HG03354 (cell line): Measurements from ENCODE around the gene SF3B4.
A peak's percentile ranks its signal among the peaks of the same experiment; 100 is the strongest.
"Not testable (repeated sequence)": the region's sequence is repeated elsewhere in the genome, so short reads cannot be mapped to it uniquely, and the experiment has no call there.

Experiments used
- ATAC-seq: cut with Tn5 transposase; IDR thresholded peaks from one replicate; pipeline ENCODE4 v1.9.1; 2021; ENCODE audit warnings: mild to moderate bottlenecking; ENCODE audit not compliant: unreplicated experiment, poor library complexity, severe bottlenecking

Gene SF3B4

GRCh38 chr1:149927563-149928400 lies at the start of gene SF3B4:
TSS of gene SF3B4 (minus strand) at chr1:149927803. CDS start at chr1:149927759, 44 bp downstream.
- ATAC-seq = peak; percentile 96

DNA sequence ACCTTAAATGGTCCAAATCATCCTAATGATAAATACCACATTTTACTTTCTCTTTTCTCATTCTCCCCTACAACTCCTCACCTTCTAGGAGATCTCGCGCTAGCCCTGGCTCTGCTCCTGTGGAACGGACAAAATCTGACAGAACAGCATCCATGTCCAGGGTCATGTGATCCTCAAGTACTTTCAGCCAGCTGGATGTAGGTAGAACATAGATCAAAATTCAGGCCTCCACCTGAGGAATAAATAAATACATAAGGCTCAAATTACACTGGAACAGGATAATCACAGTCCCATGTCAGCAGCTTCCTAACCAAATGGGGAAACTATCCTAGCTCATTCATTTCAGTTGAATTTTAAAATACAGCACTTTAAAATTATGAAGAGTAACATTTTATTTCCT lies 49.7 kb upstream of the SF3B4 start:
- no peak for ATAC-seq

DNA sequence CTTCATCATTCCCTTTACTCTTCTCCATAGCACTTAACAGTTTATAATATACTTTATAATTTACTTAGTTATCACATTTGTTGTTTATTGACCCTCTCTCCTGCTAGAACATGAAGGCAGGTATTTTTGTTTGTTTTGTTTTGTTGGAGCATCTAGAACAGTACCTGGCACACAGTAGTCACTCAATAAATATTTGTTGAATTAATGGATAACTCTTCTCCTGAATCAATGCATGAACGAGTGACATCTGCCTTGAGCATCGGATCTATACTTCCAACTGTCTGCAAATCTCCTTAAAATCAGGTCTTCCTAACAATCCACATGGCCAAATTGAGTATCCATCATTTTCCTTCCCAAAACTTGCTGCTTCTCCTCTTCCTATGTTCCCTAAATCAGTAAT lies 44.9 kb upstream of the SF3B4 start:
- ATAC-seq = no peak

GRCh38 chr1:149967646-149968045 lies 40.0 kb upstream of the SF3B4 start:
- ATAC-seq = no peak

DNA sequence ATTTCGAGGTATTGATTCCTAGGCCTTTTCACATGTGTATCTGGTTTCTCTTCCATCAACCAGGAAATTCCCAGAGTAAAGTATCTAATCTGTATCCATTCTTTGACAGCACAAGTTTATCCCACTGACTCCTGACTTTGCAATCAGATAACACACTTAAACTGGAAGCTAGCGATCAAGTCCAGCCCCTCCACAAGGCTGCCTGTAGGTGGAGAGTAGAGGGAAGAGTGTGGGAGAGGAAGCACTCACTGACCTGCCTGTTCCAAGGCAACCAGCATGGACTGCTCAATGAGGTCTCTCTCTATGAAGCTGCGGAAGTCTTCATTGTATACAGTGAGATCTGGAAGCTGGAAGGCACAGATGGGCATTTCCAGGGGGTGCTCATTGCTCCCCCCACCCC lies 39.4 kb upstream of the SF3B4 start:
- ATAC-seq = no peak

- ATAC-seq = no peak
These were observed 38.8 kb upstream of the SF3B4 start for GRCh38 chr1:149966405-149966804.

GRCh38 chr1:149965440-149965839 lies 37.8 kb upstream of the SF3B4 start:
- no peak for ATAC-seq

- no peak for ATAC-seq
These were observed 35.8 kb upstream of the SF3B4 start for GRCh38 chr1:149963358-149963757.

DNA sequence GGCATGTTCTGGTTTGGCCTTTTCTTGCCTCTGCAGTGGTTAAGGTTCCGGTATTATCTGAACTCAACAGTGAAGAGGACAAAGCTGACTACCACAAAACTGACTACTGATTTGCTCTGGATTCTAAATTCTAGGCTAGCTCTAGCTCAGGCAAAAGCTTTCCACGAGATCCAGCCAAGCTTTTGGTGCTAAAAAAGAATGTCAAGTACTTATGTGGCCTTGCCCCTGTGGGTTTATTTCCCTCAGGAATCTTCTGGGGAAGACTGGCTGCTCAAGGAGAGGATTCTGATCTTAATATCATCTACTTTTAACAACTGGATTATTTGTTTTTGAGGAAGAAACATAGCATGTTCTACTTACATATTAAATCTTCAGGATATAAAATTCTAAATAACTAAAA lies 35.1 kb upstream of the SF3B4 start:
- no peak for ATAC-seq

- ATAC-seq = no peak
These were observed 34.5 kb upstream of the SF3B4 start for GRCh38 chr1:149962039-149962647.

DNA sequence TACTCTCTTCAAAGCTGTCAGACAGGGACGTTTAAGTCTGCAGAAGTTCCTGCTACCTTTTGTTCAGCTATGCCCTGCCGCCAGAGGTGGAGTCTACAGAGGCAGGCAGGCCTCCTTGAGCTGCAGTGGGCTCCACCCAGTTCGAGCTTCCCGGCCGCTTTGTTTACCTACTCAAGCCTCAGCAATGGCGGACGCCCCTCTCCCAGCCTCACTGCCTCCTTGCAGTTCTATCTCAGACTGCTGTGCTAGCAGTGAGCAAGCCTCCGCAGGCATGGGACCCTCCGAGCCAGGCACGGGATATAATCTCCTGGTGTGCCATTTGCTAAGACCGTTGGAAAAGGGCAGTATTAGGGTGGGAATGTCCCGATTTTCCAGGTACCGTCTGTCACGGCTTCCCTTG lies 29.9 kb upstream of the SF3B4 start:
- ATAC-seq = not testable (repeated sequence)

DNA sequence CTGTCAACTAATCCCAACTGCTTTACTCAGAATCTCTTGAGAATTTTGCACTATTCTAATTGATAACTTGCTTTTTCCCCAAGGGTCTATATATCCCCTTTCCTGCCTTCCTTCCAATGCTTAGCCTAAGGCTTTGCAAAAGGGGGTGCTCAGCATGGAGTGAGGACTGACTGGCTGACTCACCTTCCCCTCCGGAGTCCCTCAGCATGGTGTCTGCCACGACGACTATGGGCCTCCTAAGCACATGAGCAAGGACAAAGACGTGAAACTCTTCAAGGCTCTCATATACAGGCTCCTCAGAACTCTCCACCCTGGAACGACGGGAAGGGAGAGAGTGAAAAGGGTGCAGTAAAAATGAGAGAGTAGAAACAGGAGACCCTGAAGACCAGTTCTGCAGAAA lies 22.3 kb upstream of the SF3B4 start:
- no peak for ATAC-seq

DNA sequence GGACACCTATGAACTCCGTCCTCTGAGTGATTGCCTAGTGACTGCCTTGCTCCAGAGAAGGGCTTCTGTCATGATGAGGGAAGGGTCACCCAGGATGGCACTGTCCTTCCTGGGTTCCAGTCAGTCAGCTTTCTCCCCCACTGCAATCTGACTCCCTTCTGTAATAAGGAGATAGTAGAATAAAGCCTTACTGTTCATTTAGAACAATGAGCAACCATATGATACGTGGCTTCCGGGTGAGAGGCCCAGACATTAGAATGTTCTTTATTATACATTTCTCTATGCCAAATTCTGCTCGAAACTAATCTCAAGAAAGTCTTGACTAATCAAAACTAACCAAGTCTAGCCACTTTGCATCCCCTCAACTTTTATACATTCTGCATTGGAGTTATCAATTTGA lies 17.6 kb upstream of the SF3B4 start:
- ATAC-seq = no peak

- ATAC-seq = no peak
These were observed 15.3 kb upstream of the SF3B4 start for GRCh38 chr1:149942885-149943284.

DNA sequence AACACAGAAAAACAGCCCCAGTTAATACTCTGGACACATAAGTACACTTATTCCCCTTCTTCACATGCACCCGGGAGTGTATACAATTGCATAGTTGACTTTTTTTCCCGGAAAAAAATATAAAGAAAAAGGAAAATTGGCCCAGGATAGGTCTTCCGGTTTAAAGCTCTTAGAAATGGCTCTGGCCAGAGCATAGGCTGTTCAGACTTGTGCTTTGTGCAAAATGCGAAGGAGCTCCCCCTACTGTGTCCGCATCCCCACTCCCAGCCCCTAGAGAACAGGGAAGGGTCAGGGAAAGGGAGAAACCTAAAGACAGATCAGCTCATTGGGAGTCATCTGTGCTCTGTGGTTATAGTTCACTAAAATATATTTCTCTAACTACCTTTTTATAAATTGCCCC lies 14.6 kb upstream of the SF3B4 start:
- ATAC-seq = no peak

GRCh38 chr1:149940427-149940826 lies 12.8 kb upstream of the SF3B4 start:
- no peak for ATAC-seq

- ATAC-seq = not testable (repeated sequence)
These were observed 11.0 kb upstream of the SF3B4 start for GRCh38 chr1:149938668-149939003.

GRCh38 chr1:149937759-149938158 lies 10.2 kb upstream of the SF3B4 start:
- ATAC-seq = no peak

GRCh38 chr1:149936992-149937705 lies 9.5 kb upstream of the SF3B4 start:
- ATAC-seq = no peak

GRCh38 chr1:149936170-149936991 lies 8.8 kb upstream of the SF3B4 start, which contains the start of gene MTMR11:
TSS of gene MTMR11 (minus strand) at chr1:149936879. CDS start at chr1:149936647, 232 bp downstream.
- ATAC-seq = no peak
